HG02885 (cell line): ENCODE results near the gene RSPH6A.
A peak's percentile ranks its signal among the peaks of the same experiment; 100 is the strongest.
"Not testable (repeated sequence)": the region's sequence is repeated elsewhere in the genome, so short reads cannot be mapped to it uniquely, and the experiment has no call there.

Source experiments
- ATAC-seq: cut with Tn5 transposase; IDR thresholded peaks from one replicate; pipeline ENCODE4 v1.9.1; 2021; ENCODE audit warnings: mild to moderate bottlenecking; ENCODE audit not compliant: unreplicated experiment, poor library complexity

Gene RSPH6A

GRCh38 chr19:45804959-45805230, 10.2 kb downstream of the RSPH6A start:
- ATAC-seq: no peak

GRCh38 chr19:45804140-45804958, 10.8 kb downstream of the RSPH6A start:
- ATAC-seq: no peak

- ATAC-seq: no peak
Measured at GRCh38 chr19:45801603-45802175, 13.4 kb downstream of the RSPH6A start.

- ATAC-seq: no peak
Measured at GRCh38 chr19:45800070-45800553, 15.0 kb downstream of the RSPH6A start.

- ATAC-seq: not testable (repeated sequence)
Measured at GRCh38 chr19:45799541-45799940, 15.6 kb downstream of the RSPH6A start.

- no peak for ATAC-seq
Measured at GRCh38 chr19:45798995-45799517, 16.1 kb downstream of the RSPH6A start.

GRCh38 chr19:45794627-45795026, 20.5 kb downstream of the RSPH6A start:
- ATAC-seq: no peak

- ATAC-seq: no peak
Measured at GRCh38 chr19:45793876-45794275, 21.2 kb downstream of the RSPH6A start.

GRCh38 chr19:45793178-45793564, 21.9 kb downstream of the RSPH6A start:
- no peak for ATAC-seq

GRCh38 chr19:45792470-45793177, 22.5 kb downstream of the RSPH6A start, which contains the start of gene DMWD:
TSS of gene DMWD (minus strand) at chr19:45792845. CDS start at chr19:45792756, 89 bp downstream.
- ATAC-seq: peak; percentile 92

- no peak for ATAC-seq
Measured at GRCh38 chr19:45791744-45792469, 23.2 kb downstream of the RSPH6A start.

GRCh38 chr19:45790942-45791341, 24.2 kb downstream of the RSPH6A start:
- no peak for ATAC-seq

- no peak for ATAC-seq
Measured at GRCh38 chr19:45789035-45789786, 25.9 kb downstream of the RSPH6A start.

- ATAC-seq: no peak
Measured at GRCh38 chr19:45786533-45786894, 28.6 kb downstream of the RSPH6A start.

GRCh38 chr19:45785781-45786532, 29.2 kb downstream of the RSPH6A start:
- no peak for ATAC-seq

- ATAC-seq: no peak
Measured at GRCh38 chr19:45785097-45785496, 30.0 kb downstream of the RSPH6A start.

GRCh38 chr19:45784096-45784495, 31.0 kb downstream of the RSPH6A start:
- no peak for ATAC-seq

GRCh38 chr19:45782820-45783785, 32.0 kb downstream of the RSPH6A start:
- ATAC-seq: no peak
